Colonic mucosa (tissue), 4 donors: Measurements from ENCODE around the gene MTMR11. TPM values are rescaled to one million over a fixed set of nuclear protein-coding genes. Genes with fewer than 3 reads are reported as not detected.

Source experiments
- DNase-seq: peaks from one replicate; pipeline ENCODE4 v3.0.0-alpha.2; 2020
- H3K27ac ChIP-seq: fragments of 200-600 bp; one replicate; pipeline ENCODE4 v1.8.0; 2021
- H3K27me3 ChIP-seq: fragments of 200-600 bp; one replicate; pipeline ENCODE4 v1.8.0; 2021
- H3K36me3 ChIP-seq: fragments of 200-600 bp; one replicate; pipeline ENCODE4 v1.8.0; 2021
- H3K4me1 ChIP-seq: fragments of 200-600 bp; one replicate; pipeline ENCODE4 v1.8.0; 2021; ENCODE audit warnings: mild to moderate bottlenecking
- H3K4me3 ChIP-seq: fragments of 200-600 bp; one replicate; pipeline ENCODE4 v1.8.0; 2021
- H3K9ac ChIP-seq, 2 donors: one replicate each; pipeline ENCODE4 v1.7.0; 2013; ENCODE audit warnings: control low read depth in 2 of 2, low read depth in 2 of 2, low read length in 2 of 2
- H3K9me3 ChIP-seq: fragments of 200-600 bp; one replicate; pipeline ENCODE4 v1.8.0; 2021
- intact Hi-C: fragments of 100-400 bp; cut with DNase I; formaldehyde crosslinking; loops from one replicate; pipeline ENCODE4 v1.14.1; 2022
- total RNA-seq, 2 donors: library from RNA; stranded (reverse); fragmentation: NEBNext Ultra II Directional in 1 of 2; extraction: Animal tissue kit (Norgen Biotek cat#: 25700) in 1 of 2; gene quantifications; one replicate each; pipeline ENCODE4 v1.2.1, GENCODE V29; 2021
- TF ChIP-seq, protein P1 (sequence below): fragments of 200-600 bp; IDR thresholded peaks from one replicate; pipeline ENCODE4 v1.8.0; 2022; ENCODE audit warnings: antibody characterized with exemption, mild to moderate bottlenecking
- donor health status: healthy.
- donor health status: DM: no; HTN: no; CAD: no.
- donor health status: DM: no; HTN: no; CAD: no.

The MTMR11 gene
- total RNA-seq, 2 donors from 2014 or later, result 168 to 188 TPM

DNA sequence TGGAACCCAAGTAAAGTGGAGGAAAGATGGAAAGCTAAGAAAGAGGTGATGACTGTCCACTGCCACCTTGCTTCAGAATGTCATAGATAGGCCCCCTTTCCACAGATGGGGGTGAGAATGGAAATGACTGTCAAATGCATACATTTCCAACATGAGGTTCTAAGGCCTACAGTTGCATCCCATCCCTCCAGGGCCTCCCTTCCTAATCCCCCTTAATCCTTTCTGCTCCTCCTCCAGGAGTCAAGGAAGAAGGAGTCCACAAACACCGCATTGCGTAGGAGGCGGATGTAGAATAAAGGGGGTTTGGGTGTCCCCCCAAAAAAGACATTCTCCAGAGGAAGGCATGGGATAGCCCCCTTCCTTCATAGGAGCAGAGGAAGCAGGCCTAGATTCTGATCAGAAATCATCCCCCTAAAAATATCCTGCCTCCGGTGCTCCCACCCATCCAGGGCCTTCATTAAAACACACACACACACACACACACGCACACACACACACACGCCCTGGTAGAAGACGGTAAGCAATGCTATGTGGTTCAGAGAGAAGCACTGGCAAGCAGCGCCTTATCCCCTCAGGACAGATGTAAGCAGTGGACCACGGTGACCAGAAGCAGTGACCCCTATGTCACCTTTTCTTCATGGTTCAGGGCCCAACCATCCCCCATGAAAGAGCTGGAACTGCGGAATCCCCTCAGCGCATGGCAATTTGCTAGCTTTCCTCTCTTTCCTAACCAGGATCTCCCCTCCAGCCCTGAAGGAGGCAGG, 21.1 kb downstream of the MTMR11 start:
- H3K27ac ChIP-seq, result no peak overlapping the region
- intact Hi-C loops, result no loop called here
- no peaks in the 10 kb centered on the region for H3K9me3 ChIP-seq
- no peak for DNase-seq
- no peaks in the 10 kb centered on the region for H3K36me3 ChIP-seq
- no peak overlapping the region for H3K9ac ChIP-seq
- no peaks in the 10 kb centered on the region for H3K4me1 ChIP-seq
- H3K4me3 ChIP-seq, result no peak overlapping the region
- TF ChIP-seq, protein P1, sequence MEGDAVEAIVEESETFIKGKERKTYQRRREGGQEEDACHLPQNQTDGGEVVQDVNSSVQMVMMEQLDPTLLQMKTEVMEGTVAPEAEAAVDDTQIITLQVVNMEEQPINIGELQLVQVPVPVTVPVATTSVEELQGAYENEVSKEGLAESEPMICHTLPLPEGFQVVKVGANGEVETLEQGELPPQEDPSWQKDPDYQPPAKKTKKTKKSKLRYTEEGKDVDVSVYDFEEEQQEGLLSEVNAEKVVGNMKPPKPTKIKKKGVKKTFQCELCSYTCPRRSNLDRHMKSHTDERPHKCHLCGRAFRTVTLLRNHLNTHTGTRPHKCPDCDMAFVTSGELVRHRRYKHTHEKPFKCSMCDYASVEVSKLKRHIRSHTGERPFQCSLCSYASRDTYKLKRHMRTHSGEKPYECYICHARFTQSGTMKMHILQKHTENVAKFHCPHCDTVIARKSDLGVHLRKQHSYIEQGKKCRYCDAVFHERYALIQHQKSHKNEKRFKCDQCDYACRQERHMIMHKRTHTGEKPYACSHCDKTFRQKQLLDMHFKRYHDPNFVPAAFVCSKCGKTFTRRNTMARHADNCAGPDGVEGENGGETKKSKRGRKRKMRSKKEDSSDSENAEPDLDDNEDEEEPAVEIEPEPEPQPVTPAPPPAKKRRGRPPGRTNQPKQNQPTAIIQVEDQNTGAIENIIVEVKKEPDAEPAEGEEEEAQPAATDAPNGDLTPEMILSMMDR, result no peak
- peaks cover 4% of the 10 kb centered on the region for H3K27me3 ChIP-seq

GRCh38 chr1:149914545-149914944, 22.1 kb downstream of the MTMR11 start:
- intact Hi-C loops, result no loop called here
- DNase-seq, result no peak
- H3K27ac ChIP-seq, result no peak overlapping the region
- TF ChIP-seq, protein P1, result no peak
- H3K4me3 ChIP-seq, result no peak overlapping the region
- no peaks in the 10 kb centered on the region for H3K9me3 ChIP-seq
- peaks cover 4% of the 10 kb centered on the region for H3K27me3 ChIP-seq
- H3K4me1 ChIP-seq, result no peaks in the 10 kb centered on the region
- H3K9ac ChIP-seq, result no peak overlapping the region
- H3K36me3 ChIP-seq, result no peaks in the 10 kb centered on the region

- no peaks in the 10 kb centered on the region for H3K9me3 ChIP-seq
- H3K27ac ChIP-seq, result no peak overlapping the region
- intact Hi-C loops, result no loop called here
- no peak overlapping the region for H3K4me3 ChIP-seq
- no peaks in the 10 kb centered on the region for H3K27me3 ChIP-seq
- H3K9ac ChIP-seq, result no peak overlapping the region
- no peaks in the 10 kb centered on the region for H3K4me1 ChIP-seq
- no peak for DNase-seq
- TF ChIP-seq, protein P1, result no peak
- H3K36me3 ChIP-seq, result no peaks in the 10 kb centered on the region
Observed at GRCh38 chr1:149906570-149907075, 30.1 kb downstream of the MTMR11 start.

DNA sequence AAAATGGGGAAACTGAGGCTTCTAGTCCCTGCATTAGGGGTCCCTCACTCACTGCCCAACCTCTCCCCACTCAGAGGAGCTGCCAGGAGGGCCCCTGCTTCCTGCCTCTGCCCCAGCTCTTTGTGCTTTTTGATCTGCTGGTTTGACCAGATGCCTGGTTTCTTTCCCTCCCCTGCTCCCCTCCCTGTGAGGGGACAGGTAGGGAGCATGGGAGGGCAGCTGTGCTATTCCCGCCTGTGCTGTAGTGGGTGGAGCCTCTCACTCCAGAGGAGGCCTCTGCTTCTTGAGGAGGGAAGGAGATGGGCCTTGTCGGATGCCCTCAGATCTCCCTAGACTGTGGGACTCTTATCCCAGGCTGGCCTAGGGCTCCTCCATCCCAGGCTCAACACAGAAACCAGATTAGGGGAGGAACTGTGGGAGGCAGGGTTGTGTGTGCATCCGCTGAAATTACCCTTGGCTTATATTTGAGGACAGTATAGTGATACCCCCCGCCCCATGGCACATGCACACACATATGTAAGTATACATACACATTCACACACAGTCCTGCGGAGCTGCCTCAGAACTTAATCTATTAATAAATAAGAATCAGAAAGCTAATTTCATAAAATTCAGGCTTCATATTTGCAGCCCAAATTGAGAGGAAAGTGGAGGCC, 32.7 kb downstream of the MTMR11 start:
- Histone ChIP-seq H3K9ac (no peak overlapping the region), H3K36me3 (no peaks in the 10 kb centered on the region), H3K27ac (no peak overlapping the region), H3K9me3 (no peaks in the 10 kb centered on the region), H3K27me3 (no peaks in the 10 kb centered on the region), H3K4me3 (no peak overlapping the region), H3K4me1 (no peaks in the 10 kb centered on the region)
- TF ChIP-seq, protein P1, result no peak
- intact Hi-C loops, result no loop called here
- no peak for DNase-seq

GRCh38 chr1:149899460-149900284, 37.0 kb downstream of the MTMR11 start, which contains the start of gene BOLA1:
TSS of gene BOLA1 (plus strand) at chr1:149899568. CDS start at chr1:149900060, 492 bp downstream.
- peak within 1 kb of the TSS; percentile 76 to 93 for H3K9ac ChIP-seq
- no peaks in the 10 kb centered on the region for H3K4me1 ChIP-seq
- no peaks in the 10 kb centered on the region for H3K27me3 ChIP-seq
- H3K9me3 ChIP-seq, result no peaks in the 10 kb centered on the region
- no peaks in the 10 kb centered on the region for H3K36me3 ChIP-seq
- TF ChIP-seq, protein P1, result no peak
- DNase-seq, result peak; percentile 95
- intact Hi-C loops, result no loop called here
- peak within 1 kb of the TSS; percentile 38 for H3K4me3 ChIP-seq
- peak within 1 kb of the TSS; percentile 60 for H3K27ac ChIP-seq
